Glomerular visceral epithelial cell (primary cell): ENCODE results near the gene NLRC4.
"Not testable (repeated sequence)": the region's sequence is repeated elsewhere in the genome, so short reads cannot be mapped to it uniquely, and the experiment has no call there.

Experiments
- DNase-seq: peaks from one replicate; pipeline ENCODE4 v3.0.0-alpha.2; 2016; ENCODE audit errors: extremely low spot score

The NLRC4 gene, protein sequence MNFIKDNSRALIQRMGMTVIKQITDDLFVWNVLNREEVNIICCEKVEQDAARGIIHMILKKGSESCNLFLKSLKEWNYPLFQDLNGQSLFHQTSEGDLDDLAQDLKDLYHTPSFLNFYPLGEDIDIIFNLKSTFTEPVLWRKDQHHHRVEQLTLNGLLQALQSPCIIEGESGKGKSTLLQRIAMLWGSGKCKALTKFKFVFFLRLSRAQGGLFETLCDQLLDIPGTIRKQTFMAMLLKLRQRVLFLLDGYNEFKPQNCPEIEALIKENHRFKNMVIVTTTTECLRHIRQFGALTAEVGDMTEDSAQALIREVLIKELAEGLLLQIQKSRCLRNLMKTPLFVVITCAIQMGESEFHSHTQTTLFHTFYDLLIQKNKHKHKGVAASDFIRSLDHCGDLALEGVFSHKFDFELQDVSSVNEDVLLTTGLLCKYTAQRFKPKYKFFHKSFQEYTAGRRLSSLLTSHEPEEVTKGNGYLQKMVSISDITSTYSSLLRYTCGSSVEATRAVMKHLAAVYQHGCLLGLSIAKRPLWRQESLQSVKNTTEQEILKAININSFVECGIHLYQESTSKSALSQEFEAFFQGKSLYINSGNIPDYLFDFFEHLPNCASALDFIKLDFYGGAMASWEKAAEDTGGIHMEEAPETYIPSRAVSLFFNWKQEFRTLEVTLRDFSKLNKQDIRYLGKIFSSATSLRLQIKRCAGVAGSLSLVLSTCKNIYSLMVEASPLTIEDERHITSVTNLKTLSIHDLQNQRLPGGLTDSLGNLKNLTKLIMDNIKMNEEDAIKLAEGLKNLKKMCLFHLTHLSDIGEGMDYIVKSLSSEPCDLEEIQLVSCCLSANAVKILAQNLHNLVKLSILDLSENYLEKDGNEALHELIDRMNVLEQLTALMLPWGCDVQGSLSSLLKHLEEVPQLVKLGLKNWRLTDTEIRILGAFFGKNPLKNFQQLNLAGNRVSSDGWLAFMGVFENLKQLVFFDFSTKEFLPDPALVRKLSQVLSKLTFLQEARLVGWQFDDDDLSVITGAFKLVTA

GRCh38 chr2:32264422-32265105 lies at the start of gene NLRC4:
TSS of gene NLRC4 (minus strand) at chr2:32264886. CDS start at chr2:32256775, 8,111 bp downstream.
- no peak for DNase-seq

GRCh38 chr2:32310577-32310976 lies 45.9 kb upstream of the NLRC4 start:
- no peak for DNase-seq

DNA sequence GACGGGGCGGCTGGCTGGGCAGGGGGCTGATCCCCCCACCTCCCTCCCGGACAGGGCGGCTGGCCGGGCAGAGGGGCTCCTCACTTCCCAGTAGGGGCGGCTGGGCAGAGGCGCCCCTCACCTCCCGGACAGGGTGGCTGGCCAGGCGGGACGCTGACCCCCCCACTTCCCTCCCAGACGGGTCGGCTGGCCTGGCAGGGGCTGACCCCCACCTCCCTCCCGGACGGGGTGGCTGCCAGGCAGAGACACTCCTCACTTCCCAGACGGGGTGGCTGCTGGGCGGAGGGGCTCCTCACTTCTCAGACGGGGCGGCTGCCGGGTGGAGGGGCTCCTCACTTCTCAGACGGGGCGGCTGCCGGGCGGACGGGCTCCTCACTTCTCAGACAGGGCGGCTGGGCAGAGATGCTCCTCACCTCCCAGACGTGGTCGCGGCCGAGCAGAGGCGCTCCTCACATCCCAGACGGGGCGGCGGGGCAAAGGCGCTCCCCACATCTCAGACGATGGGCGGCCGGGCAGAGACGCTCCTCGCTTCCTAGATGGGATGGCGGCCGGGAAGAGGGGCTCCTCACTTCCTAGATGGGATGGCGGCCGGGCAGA lies 29.4 kb upstream of the NLRC4 start:
- DNase-seq = not testable (repeated sequence)

GRCh38 chr2:32293493-32293892 lies 28.8 kb upstream of the NLRC4 start:
- not testable (repeated sequence) for DNase-seq

DNA sequence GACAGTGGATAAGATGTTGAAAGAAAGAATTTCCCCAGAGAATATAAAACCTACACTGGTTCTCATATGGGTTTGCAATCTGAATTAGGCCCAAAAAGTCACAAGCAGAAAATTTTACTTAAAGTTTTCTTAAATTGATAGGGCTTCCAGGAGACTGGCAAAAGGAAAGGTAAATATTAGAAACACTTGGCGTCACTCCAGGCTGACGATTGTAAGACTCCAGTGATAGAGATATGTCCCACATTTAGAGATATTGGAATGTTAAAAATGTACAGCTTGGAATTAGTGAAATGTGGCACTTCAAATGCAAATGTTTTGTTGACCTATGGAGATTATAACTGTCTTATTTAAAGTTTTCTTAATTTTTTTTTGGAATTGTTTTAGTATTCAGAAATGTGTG lies 27.1 kb upstream of the NLRC4 start:
- DNase-seq = no peak

- DNase-seq = no peak
These were observed 25.3 kb upstream of the NLRC4 start for GRCh38 chr2:32290000-32290339.

- DNase-seq = no peak
These were observed 24.7 kb upstream of the NLRC4 start for GRCh38 chr2:32289165-32289999.

- DNase-seq = no peak
These were observed 19.6 kb upstream of the NLRC4 start for GRCh38 chr2:32284321-32284720.

DNA sequence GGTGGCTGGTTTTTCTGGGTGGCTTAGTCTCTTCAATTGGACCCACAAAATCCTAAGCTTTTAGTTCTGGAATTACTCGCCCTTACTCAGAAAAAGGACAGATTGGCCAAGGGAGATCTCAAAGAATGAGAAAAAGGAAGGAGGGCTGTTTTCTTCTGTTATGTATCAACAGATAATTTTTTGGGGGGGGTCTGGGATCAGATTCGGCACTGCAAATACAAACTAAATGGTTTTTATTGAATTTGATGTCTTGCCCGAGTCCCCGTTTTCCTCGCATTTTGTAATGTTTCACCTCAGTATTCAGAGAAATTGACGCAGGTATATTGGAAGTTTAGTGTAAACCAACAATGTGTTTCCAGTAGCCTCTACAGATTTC lies 13.8 kb upstream of the NLRC4 start:
- DNase-seq = no peak

DNA sequence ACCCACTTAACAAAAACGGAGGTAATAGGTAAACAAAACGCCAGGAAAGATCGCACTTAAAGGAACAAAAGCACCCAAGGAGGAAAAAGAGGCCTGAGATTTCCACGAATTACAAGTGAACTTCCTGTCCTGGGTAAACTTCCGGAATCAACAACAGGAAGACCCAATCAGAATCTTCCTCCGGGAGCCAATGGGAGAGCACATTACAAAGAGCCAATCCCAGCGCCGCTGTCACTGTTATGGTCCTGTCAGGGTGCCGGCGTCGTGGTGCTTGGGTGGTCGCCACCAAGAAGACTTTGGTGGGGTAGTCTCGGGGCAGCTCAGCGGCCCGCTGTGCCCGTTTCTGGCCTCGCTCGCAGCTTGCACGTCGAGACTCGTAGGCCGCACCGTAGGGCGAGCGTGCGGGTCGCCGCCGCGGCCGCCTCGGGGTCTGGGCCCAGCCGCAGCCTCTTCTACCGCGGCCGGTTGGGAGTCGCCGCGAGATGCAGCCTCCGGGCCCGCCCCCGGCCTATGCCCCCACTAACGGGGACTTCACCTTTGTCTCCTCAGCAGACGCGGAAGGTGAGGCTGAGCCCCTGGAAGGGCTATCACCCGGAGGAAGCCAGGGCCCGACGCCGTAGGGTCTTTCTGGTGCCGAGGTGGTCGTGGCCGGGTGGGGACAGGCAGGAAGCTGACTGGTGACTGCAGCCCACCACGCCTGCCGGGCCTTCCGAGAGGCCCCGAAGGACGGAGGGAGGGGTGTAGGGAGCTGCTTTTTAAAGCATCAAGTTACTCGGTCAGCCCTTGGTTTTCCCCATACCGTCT lies 13.2 kb upstream of the NLRC4 start, which contains the start of gene YIPF4:
Gene YIPF4, plus strand, starts transcription at position 231 of the 804 bp plus-strand sequence. Its CDS starts 252 bp downstream, at position 483.
- peak; percentile 86 for DNase-seq

- DNase-seq = no peak
These were observed 12.6 kb upstream of the NLRC4 start for GRCh38 chr2:32277363-32277673.

- DNase-seq = not testable (repeated sequence)
These were observed 11.1 kb upstream of the NLRC4 start for GRCh38 chr2:32275790-32276189.

DNA sequence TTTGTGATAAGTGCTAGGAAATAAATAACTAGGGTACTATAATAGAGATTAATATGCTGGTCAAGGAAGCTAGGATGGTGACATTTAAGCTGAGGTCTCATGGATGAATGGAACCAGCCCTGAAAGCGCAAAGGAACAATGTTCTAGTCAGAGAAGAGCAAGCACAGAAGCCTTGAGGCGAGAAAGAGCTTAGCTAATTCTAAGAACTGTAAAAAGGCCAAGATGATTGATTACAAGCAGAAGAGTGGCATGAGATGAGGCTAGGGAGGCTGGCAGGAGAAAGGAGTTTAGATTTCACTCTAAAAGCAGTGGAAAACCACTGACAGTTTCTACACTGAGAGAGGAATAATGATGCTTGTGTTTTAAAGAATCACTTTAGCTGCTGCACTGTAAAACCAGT lies 9.6 kb upstream of the NLRC4 start:
- no peak for DNase-seq

DNA sequence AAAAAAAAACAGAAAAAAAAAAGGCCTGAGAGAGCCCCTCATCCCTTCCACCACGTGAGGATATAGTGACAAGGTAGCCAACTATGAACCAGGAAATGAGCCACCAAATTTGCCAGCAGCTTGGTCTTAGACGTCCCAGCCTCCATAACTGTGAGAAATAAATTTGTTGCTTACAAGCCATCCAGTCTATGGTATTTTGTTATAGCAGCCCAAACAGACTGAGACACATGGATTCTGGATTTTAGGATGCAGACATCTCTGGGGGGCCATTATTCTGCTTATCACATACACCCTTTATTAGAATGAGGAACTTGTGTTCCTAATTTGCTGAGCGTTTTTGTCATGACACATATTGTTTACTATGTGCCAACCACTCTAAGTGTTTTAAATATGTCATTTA lies 7.6 kb upstream of the NLRC4 start:
- no peak for DNase-seq

GRCh38 chr2:32271063-32271462 lies 6.4 kb upstream of the NLRC4 start:
- no peak for DNase-seq

DNA sequence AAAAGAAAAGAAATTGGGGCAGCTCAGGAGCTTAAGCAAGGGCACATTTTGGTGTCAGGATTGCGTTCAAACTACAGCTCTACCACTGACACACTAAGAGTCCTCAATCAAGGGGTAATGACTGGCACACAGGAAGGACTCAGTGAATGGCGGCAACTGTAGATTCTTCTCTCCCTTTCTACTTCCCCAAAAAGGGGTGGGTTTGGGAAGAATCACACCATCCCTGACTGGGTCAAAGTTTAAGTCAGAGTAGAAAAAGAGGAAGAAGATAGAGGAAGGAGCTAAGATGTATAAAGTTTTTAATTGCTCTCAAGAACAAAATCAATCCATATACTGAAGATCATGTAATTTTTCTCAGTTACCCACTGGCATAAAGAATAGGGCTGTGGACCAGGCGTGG lies 2.6 kb downstream of the NLRC4 start:
- DNase-seq = no peak

- no peak for DNase-seq
These were observed 4.3 kb downstream of the NLRC4 start for GRCh38 chr2:32260376-32260775.

- no peak for DNase-seq
These were observed 6.4 kb downstream of the NLRC4 start for GRCh38 chr2:32258242-32258641.

DNA sequence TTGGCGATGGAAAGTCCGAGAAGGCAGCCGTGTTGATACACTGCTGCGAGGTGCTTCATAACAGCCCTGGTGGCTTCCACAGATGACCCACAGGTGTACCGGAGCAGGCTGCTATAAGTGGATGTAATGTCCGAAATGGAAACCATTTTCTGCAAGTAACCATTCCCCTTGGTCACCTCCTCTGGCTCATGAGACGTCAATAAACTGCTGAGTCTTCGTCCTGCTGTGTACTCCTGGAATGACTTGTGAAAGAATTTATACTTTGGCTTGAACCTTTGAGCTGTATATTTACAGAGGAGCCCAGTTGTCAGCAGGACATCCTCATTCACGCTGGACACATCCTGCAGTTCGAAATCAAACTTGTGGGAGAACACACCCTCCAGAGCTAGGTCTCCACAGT lies 14.4 kb downstream of the NLRC4 start:
- DNase-seq = no peak

- DNase-seq = no peak
These were observed 14.9 kb downstream of the NLRC4 start for GRCh38 chr2:32249731-32250236.
